H1 (cell line): Measurements from ENCODE around the gene NECTIN3. TPM values are rescaled to one million over a fixed set of nuclear protein-coding genes. Genes with fewer than 3 reads are reported as not detected.

Source experiments
- CTCF ChIA-PET: fragments of 300-600 bp; sonication (Branson Sonifier 250); formaldehyde crosslinking; loops from one replicate; lab custom pipeline; 2021; ENCODE audit not compliant: partially characterized antibody; lab: Charles Lee
- POLR2A ChIA-PET: fragments of 300-600 bp; sonication (Branson Sonifier 250); formaldehyde crosslinking; loops from one replicate; lab custom pipeline; 2021; ENCODE audit warnings: inconsistent platforms; ENCODE audit not compliant: partially characterized antibody; lab: Charles Lee
- DNase-seq, 2 experiments: peaks; one replicate each; pipeline versions ENCODE4 v3.0.0 to v3.0.0-alpha.2; 2010 to 2022; ENCODE audit warnings: low spot score in 2 of 2, low read depth in 1 of 2, mixed read lengths in 1 of 2
- FAIRE-seq: peaks from 2 replicates; lab custom pipeline; 2011; peaks lifted over from hg19 to GRCh38; lab: Jason Lieb, UNC
- H2AFZ ChIP-seq: 2 replicates; pipeline ENCODE4 v1.8.1; 2012; ENCODE audit warnings: low read length, inconsistent platforms
- H2AK5ac ChIP-seq: 2 replicates; pipeline ENCODE4 v1.6.1; 2013; ENCODE audit warnings: low read depth, low read length
- H2BK120ac ChIP-seq: replicated peaks from 2 replicates; pipeline ENCODE3; 2013; ENCODE audit warnings: low read depth, low read length, inconsistent platforms
- H2BK12ac ChIP-seq: 2 replicates; pipeline ENCODE4 v1.6.1; 2013; ENCODE audit warnings: low read depth, low read length
- H2BK15ac ChIP-seq: 2 replicates; pipeline ENCODE4 v1.6.1; 2013; ENCODE audit warnings: low read length
- H2BK20ac ChIP-seq: 2 replicates; pipeline ENCODE4 v1.6.1; 2013; ENCODE audit warnings: low read length
- H2BK5ac ChIP-seq: 2 replicates; pipeline ENCODE4 v1.6.1; 2013; ENCODE audit warnings: low read depth, low read length
- H3K14ac ChIP-seq: 2 replicates; pipeline ENCODE4 v1.6.1; 2013; ENCODE audit warnings: inconsistent platforms; ENCODE audit not compliant: insufficient read length
- H3K18ac ChIP-seq: 2 replicates; pipeline ENCODE4 v1.6.1; 2013; ENCODE audit warnings: low read length; ENCODE audit errors: extremely low read depth
- H3K23ac ChIP-seq: 2 replicates; pipeline ENCODE4 v1.6.1; 2013; ENCODE audit warnings: inconsistent platforms; ENCODE audit not compliant: insufficient read length
- H3K23me2 ChIP-seq: 2 replicates; pipeline ENCODE4 v1.6.1; 2013; ENCODE audit warnings: low read depth, low read length
- H3K27ac ChIP-seq: 2 replicates; pipeline ENCODE4 v1.6.1; 2011; ENCODE audit warnings: low read depth, low read length, inconsistent platforms
- H3K27me3 ChIP-seq, 4 experiments: replicated peaks in 1 of 4; 1 replicate in 1 of 4; 2 replicates in 3 of 4; pipeline versions ENCODE4 v1.6.1 to v1.8.1; 2011 to 2013; ENCODE audit warnings: low read length in 3 of 4, mild to moderate bottlenecking in 3 of 4, inconsistent platforms in 2 of 4, mixed read lengths in 2 of 4, moderate library complexity in 1 of 4; ENCODE audit not compliant: control insufficient read depth in 3 of 4, insufficient read depth in 3 of 4; ENCODE audit errors: extremely low read depth in 1 of 4
- H3K36me3 ChIP-seq, 4 experiments: 2 replicates each; pipeline versions ENCODE4 v1.6.1 to v1.8.1; 2011 to 2013; ENCODE audit warnings: mild to moderate bottlenecking in 4 of 4, low read length in 3 of 4, moderate library complexity in 2 of 4, control low read depth in 1 of 4, inconsistent platforms in 1 of 4; ENCODE audit not compliant: insufficient read depth in 4 of 4, control insufficient read depth in 2 of 4
- H3K4ac ChIP-seq: replicated peaks from 2 replicates; pipeline ENCODE3; 2013; ENCODE audit warnings: low read length, low read depth, mixed read lengths, inconsistent platforms; ENCODE audit not compliant: insufficient read length
- H3K4me1 ChIP-seq, 4 experiments: replicated peaks in 1 of 4; 1 replicate in 1 of 4; 2 replicates in 3 of 4; pipeline versions ENCODE4 v1.6.1 to v1.8.1; 2011 to 2013; ENCODE audit warnings: low read length in 3 of 4, inconsistent platforms in 2 of 4, mixed read lengths in 1 of 4; ENCODE audit not compliant: insufficient read depth in 4 of 4, control insufficient read depth in 3 of 4
- H3K4me2 ChIP-seq, 2 experiments: 2 replicates each; pipeline versions ENCODE4 v1.6.1 to v1.8.1; 2011 to 2013; ENCODE audit warnings: low read depth in 2 of 2, low read length in 2 of 2, control low read depth in 1 of 2, inconsistent platforms in 1 of 2, mild to moderate bottlenecking in 1 of 2; ENCODE audit not compliant: insufficient read depth in 1 of 2
- H3K4me3 ChIP-seq, 4 experiments: fragments of 200-600, 300-600 bp in 1 of 4; sonication (generic), shearing (Covaris generic), sonication (Bioruptor Twin) in 1 of 4; 2 replicates each; pipeline versions ENCODE4 v1.5.1 to v1.8.1; 2011 to 2016; ENCODE audit warnings: low read length in 4 of 4, low read depth in 3 of 4, control low read depth in 2 of 4, inconsistent platforms in 2 of 4, mild to moderate bottlenecking in 2 of 4, mixed read lengths in 1 of 4, moderate library complexity in 1 of 4; ENCODE audit not compliant: insufficient read depth in 2 of 4; ENCODE audit errors: extremely low read depth in 1 of 4
- H3K56ac ChIP-seq: replicated peaks from 2 replicates; pipeline ENCODE3; 2013; ENCODE audit warnings: low read depth, mild to moderate bottlenecking, mixed read lengths, low read length, inconsistent platforms; ENCODE audit not compliant: insufficient read length
- H3K79me1 ChIP-seq: 2 replicates; pipeline ENCODE4 v1.6.1; 2013; ENCODE audit warnings: low read depth, low read length, control low read depth
- H3K79me2 ChIP-seq, 2 experiments: 2 replicates each; pipeline versions ENCODE4 v1.6.1 to v1.8.1; 2012 to 2013; ENCODE audit warnings: low read length in 2 of 2, mild to moderate bottlenecking in 2 of 2, inconsistent platforms in 1 of 2; ENCODE audit not compliant: insufficient read depth in 2 of 2, control insufficient read depth in 1 of 2
- H3K9ac ChIP-seq, 4 experiments: replicated peaks in 1 of 4; 1 replicate in 1 of 4; 2 replicates in 3 of 4; pipeline versions ENCODE4 v1.6.1 to v1.8.1; 2011 to 2013; ENCODE audit warnings: low read depth in 3 of 4, low read length in 3 of 4, control low read depth in 2 of 4, mild to moderate bottlenecking in 2 of 4, moderate library complexity in 2 of 4, inconsistent platforms in 1 of 4; ENCODE audit errors: extremely low read depth in 1 of 4
- H3K9me3 ChIP-seq, 2 experiments: 2 replicates each; pipeline versions ENCODE4 v1.6.1 to v1.8.1; 2012 to 2013; ENCODE audit warnings: mild to moderate bottlenecking in 2 of 2, moderate library complexity in 2 of 2, control low read depth in 1 of 2, inconsistent platforms in 1 of 2, low read depth in 1 of 2, low read length in 1 of 2, mixed read lengths in 1 of 2; ENCODE audit not compliant: insufficient read depth in 2 of 2
- H4K20me1 ChIP-seq, 2 experiments: replicated peaks in 1 of 2; 2 replicates each; pipeline versions ENCODE3 to v1.8.1; 2011 to 2013; ENCODE audit warnings: inconsistent platforms in 2 of 2, low read length in 2 of 2, mild to moderate bottlenecking in 1 of 2; ENCODE audit not compliant: insufficient read depth in 2 of 2, control insufficient read depth in 1 of 2
- H4K5ac ChIP-seq: 2 replicates; pipeline ENCODE4 v1.6.1; 2013; ENCODE audit warnings: low read length, low read depth, mixed read lengths, inconsistent platforms; ENCODE audit not compliant: insufficient read length
- H4K8ac ChIP-seq: 2 replicates; pipeline ENCODE4 v1.8.0; 2013; ENCODE audit warnings: mild to moderate bottlenecking, moderate library complexity, low read length, inconsistent platforms; ENCODE audit not compliant: insufficient read depth; ENCODE audit errors: extremely low read depth
- H4K91ac ChIP-seq: replicated peaks from 2 replicates; pipeline ENCODE3; 2013; ENCODE audit warnings: low read length, mixed read lengths, inconsistent platforms; ENCODE audit not compliant: insufficient read length
- PHF8 ChIP-seq: fragments of 200-600 bp; sonication (generic); conservative IDR thresholded peaks from 2 replicates; pipeline ENCODE4 v1.7.1; 2012; ENCODE audit warnings: low read depth, mild to moderate bottlenecking, inconsistent platforms, low read length, moderate library complexity
- POLR2AphosphoS5 ChIP-seq: IDR thresholded peaks from 2 replicates; pipeline ENCODE4 v1.6.1; 2011; ENCODE audit warnings: low read depth, low read length
- TCF12 ChIP-seq: IDR thresholded peaks from 2 replicates; pipeline ENCODE4 v1.6.1; 2011; ENCODE audit warnings: low read depth, mild to moderate bottlenecking, low read length
- WGBS, 2 experiments: shearing (Covaris generic) in 1 of 2; methylation state at CpG; one replicate each; pipeline versions ENCODE4 v1.1.6 to v1.1.7; 2013 to 2015; ENCODE audit warnings: low lambda C conversion rate in 2 of 2, mixed read lengths in 2 of 2, inconsistent platforms in 1 of 2, low coverage in 1 of 2, missing lambda C conversion rate in 1 of 2; ENCODE audit not compliant: insufficient replicate concordance in 2 of 2, insufficient coverage in 1 of 2, insufficient read length in 1 of 2; ENCODE audit errors: extremely low coverage in 1 of 2, missing lambda C conversion rate in 1 of 2; 5-methylcytosine and 5-hydroxymethylcytosine counted together
- polyA plus RNA-seq, 7 experiments: library from polyadenylated mRNA; depleted of rRNA in 3 of 7; stranded (reverse) in 5 of 7; unstranded in 2 of 7; fragments of >200 nt in 5 of 7; fragments of 200-250 nt in 2 of 7; gene quantifications; 1 replicate in 5 of 7; 2 replicates in 1 of 7; 4 replicates in 1 of 7; pipeline versions ENCODE4 v1.2.1 to v1.2.3, GENCODE V29; 2011 to 2013; ENCODE audit warnings: missing spikeins in 2 of 7, mixed read lengths in 2 of 7
- total RNA-seq: library from RNA; stranded (reverse); fragmentation: NEBNext Ultra II Directional; extraction: Animal tissue kit (Norgen Biotek cat#: 25700); gene quantifications from 2 replicates; pipeline ENCODE4 v1.2.1, GENCODE V29; 2021

Gene NECTIN3
- total and polyA plus RNA-seq, 2 of the 8 experiments (the other 6 are each of a cell fraction or from before 2014, with no cell fraction given), result 13.6 to 50.6 TPM

DNA sequence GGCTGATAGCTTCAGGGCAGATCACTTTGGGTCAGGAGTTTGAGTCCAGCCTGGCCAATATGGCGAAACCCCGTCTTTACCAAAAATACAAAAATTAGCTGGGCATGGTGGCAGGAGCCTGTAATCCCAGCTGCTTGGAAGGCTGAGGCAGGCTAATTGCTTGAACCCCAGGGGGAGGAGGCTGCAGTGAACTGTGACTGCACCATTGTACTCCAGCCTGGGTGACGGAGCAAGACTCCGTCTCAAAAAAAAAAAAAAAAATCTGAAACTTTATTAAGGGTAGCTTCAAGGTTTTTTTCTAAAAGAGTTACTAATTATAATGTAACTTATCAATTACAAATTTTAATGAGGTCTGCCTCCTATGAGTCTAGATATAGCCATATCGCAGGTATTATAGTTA lies 5.1 kb downstream of the NECTIN3 start:
- Histone ChIP-seq H3K23ac (no peak overlapping the region), H3K9ac (no peak overlapping the region), H3K23me2 (peaks cover 11% of the 10 kb centered on the region), H3K79me2 (peaks cover 29 to 99% of the 10 kb centered on the region in 2 experiments), H2BK120ac (no peak overlapping the region), H3K4me2 (no peak overlapping the region; a peak in 1 of 4 replicates), H2BK20ac (no peak overlapping the region), H2AFZ (no peak overlapping the region), H4K8ac (no peak overlapping the region), H3K27me3 (no peaks in the 10 kb centered on the region), H3K79me1 (no peaks in the 10 kb centered on the region), H3K4ac (no peak overlapping the region), H3K14ac (no peak overlapping the region), H3K56ac (no peak overlapping the region), H3K36me3 (no peaks in the 10 kb centered on the region), H4K20me1 (peaks cover 4 to 5% of the 10 kb centered on the region in 2 experiments), H3K27ac (no peak overlapping the region), H2AK5ac (no peak overlapping the region), H3K4me1 (peaks cover 0 to 18% (median 8%) of the 10 kb centered on the region in 4 experiments; a peak in 5 of 7 replicates), H2BK15ac (no peak overlapping the region), H4K5ac (no peak overlapping the region), H3K18ac (no peak overlapping the region), H3K9me3 (no peaks in the 10 kb centered on the region), H2BK12ac (no peak overlapping the region), H3K4me3 (no peak overlapping the region), H4K91ac (no peak overlapping the region), H2BK5ac (no peak overlapping the region)
- POLR2A ChIA-PET, result interaction anchor here (0.8 to 1.3 kb wide), 3 partner anchors 62 to 255 kb away, joined by 3 read pairs; no protein-coding TSS in a partner anchor
- no peak for FAIRE-seq
- no peak for DNase-seq
- TF ChIP-seq TCF12 (no peak), PHF8 (no peak), POLR2AphosphoS5 (no peak)
- CTCF ChIA-PET, result interaction anchor here (0.6 kb wide), 1 partner anchor 436 kb away, joined by 3 read pairs; no protein-coding TSS in a partner anchor
- WGBS, 2 experiments, result 75% methylated on average over 5 of the region's 5 CpGs; no CpG with 5 or more reads in 1 of the 2 experiments
